ENCODE results near the gene ANK3.

- TF ChIP-seq POLR2A (IDR thresholded peaks at IDR 0.05) (no peak), POLR2AphosphoS5 (IDR thresholded peaks at IDR 0.05) (no peak)
- TF ChIP-seq, protein P1, sequence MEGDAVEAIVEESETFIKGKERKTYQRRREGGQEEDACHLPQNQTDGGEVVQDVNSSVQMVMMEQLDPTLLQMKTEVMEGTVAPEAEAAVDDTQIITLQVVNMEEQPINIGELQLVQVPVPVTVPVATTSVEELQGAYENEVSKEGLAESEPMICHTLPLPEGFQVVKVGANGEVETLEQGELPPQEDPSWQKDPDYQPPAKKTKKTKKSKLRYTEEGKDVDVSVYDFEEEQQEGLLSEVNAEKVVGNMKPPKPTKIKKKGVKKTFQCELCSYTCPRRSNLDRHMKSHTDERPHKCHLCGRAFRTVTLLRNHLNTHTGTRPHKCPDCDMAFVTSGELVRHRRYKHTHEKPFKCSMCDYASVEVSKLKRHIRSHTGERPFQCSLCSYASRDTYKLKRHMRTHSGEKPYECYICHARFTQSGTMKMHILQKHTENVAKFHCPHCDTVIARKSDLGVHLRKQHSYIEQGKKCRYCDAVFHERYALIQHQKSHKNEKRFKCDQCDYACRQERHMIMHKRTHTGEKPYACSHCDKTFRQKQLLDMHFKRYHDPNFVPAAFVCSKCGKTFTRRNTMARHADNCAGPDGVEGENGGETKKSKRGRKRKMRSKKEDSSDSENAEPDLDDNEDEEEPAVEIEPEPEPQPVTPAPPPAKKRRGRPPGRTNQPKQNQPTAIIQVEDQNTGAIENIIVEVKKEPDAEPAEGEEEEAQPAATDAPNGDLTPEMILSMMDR (IDR thresholded peaks at IDR 0.05) = no peak
Observed at GRCh38 chr10:60286559-60286958, 103.1 kb downstream of the ANK3 start.

All from sigmoid colon (tissue), 4 donors.